Thyroid gland (tissue), 4 donors: ENCODE measurements around the gene LRRFIP1. TPM values are rescaled to one million over a fixed set of nuclear protein-coding genes. Genes with fewer than 3 reads are reported as not detected.

Experiments used
- DNase-seq, 2 donors: peaks; one replicate each; pipeline ENCODE4 v3.0.0-alpha.2; 2019
- H3K27ac ChIP-seq, 3 donors: fragments of 200-600 bp; sonication (generic); 1 replicate in 2 of 3; 2 replicates in 1 of 3; pipeline ENCODE4 v1.5.1; 2016 to 2019; ENCODE audit warnings: mild to moderate bottlenecking in 1 of 3, moderate library complexity in 1 of 3
- H3K27me3 ChIP-seq: fragments of 200-600 bp; sonication (generic); one replicate; pipeline ENCODE4 v1.5.1; 2019
- H3K36me3 ChIP-seq, 2 donors: fragments of 200-600 bp; sonication (generic); one replicate each; pipeline ENCODE4 v1.5.1; 2016 to 2019
- H3K4me1 ChIP-seq, 2 donors: fragments of 200-600 bp; sonication (generic); one replicate each; pipeline ENCODE4 v1.5.1; 2017 to 2019
- H3K4me3 ChIP-seq, 3 donors: fragments of 200-600 bp; sonication (generic); replicated peaks in 1 of 3; 1 replicate in 2 of 3; 2 replicates in 1 of 3; pipeline ENCODE4 v1.5.1; 2016; ENCODE audit warnings: mild to moderate bottlenecking in 1 of 3
- H3K9me3 ChIP-seq: fragments of 200-600 bp; sonication (generic); one replicate; pipeline ENCODE4 v1.5.1; 2017
- CTCF ChIP-seq, 6 experiments: fragments of 200-600 bp in 3 of 6; fragments of 450-650 bp in 3 of 6; sonication (generic) in 3 of 6; IDR thresholded peaks; one replicate each; pipeline ENCODE4 v1.5.1; 2016 to 2019; ENCODE audit warnings: antibody characterized with exemption in 6 of 6, mild to moderate bottlenecking in 2 of 6, inconsistent platforms in 1 of 6, moderate library complexity in 1 of 6
- POLR2A ChIP-seq, 2 donors: fragments of 450-650 bp; IDR thresholded peaks; one replicate each; pipeline ENCODE4 v1.6.1; 2017; ENCODE audit warnings: antibody characterized with exemption in 2 of 2, mild to moderate bottlenecking in 2 of 2, moderate library complexity in 1 of 2
- WGBS, 2 donors: methylation state at CpG; one replicate each; pipeline ENCODE4 v1.1.5; 2017; 5-methylcytosine and 5-hydroxymethylcytosine counted together
- intact Hi-C: fragments of 100-400 bp; cut with DNase I; formaldehyde crosslinking; loops from one replicate; pipeline ENCODE4 v1.15.1; 2023
- total RNA-seq, 4 donors: library from RNA; depleted of rRNA; stranded (reverse); fragments of >200 nt; gene quantifications; one replicate each; pipeline ENCODE4 v1.2.3, GENCODE V29; 2016

LRRFIP1 gene
- total RNA-seq, 4 donors from 2014 or later = 76.1 to 113 (median 96.6) TPM

GRCh38 chr2:237700512-237701032 lies 73.2 kb downstream of the LRRFIP1 start:
- H3K36me3 ChIP-seq = no peaks in the 10 kb centered on the region
- peaks cover 72 to 93% of the 10 kb centered on the region in 2 donors for H3K4me1 ChIP-seq
- intact Hi-C loops = no loop called here
- DNase-seq = no peak
- TF ChIP-seq POLR2A (IDR thresholded peaks at IDR 0.05) (no peak), CTCF (IDR thresholded peaks at IDR 0.05) (no peak)
- no peak overlapping the region for H3K4me3 ChIP-seq
- no peaks in the 10 kb centered on the region for H3K27me3 ChIP-seq
- 61 to 69% methylated on average over 11 to 13 of the region's 13 CpGs for WGBS, 2 donors
- no peaks in the 10 kb centered on the region for H3K9me3 ChIP-seq
- peak overlapping the region in 2 of 3 donors; percentile 66 to 72 for H3K27ac ChIP-seq

GRCh38 chr2:237701033-237701858 lies 73.9 kb downstream of the LRRFIP1 start:
- no peak for DNase-seq
- H3K4me3 ChIP-seq = no peak overlapping the region
- H3K4me1 ChIP-seq = peaks cover 66 to 88% of the 10 kb centered on the region in 2 donors
- 86 to 91% methylated on average over 14 to 17 of the region's 17 CpGs for WGBS, 2 donors
- TF ChIP-seq CTCF (IDR thresholded peaks at IDR 0.05) (no peak), POLR2A (IDR thresholded peaks at IDR 0.05) (no peak)
- peak overlapping the region in 2 of 3 donors; percentile 66 to 72 for H3K27ac ChIP-seq
- no peaks in the 10 kb centered on the region for H3K36me3 ChIP-seq
- intact Hi-C loops = no loop called here
- H3K9me3 ChIP-seq = no peaks in the 10 kb centered on the region
- no peaks in the 10 kb centered on the region for H3K27me3 ChIP-seq

DNA sequence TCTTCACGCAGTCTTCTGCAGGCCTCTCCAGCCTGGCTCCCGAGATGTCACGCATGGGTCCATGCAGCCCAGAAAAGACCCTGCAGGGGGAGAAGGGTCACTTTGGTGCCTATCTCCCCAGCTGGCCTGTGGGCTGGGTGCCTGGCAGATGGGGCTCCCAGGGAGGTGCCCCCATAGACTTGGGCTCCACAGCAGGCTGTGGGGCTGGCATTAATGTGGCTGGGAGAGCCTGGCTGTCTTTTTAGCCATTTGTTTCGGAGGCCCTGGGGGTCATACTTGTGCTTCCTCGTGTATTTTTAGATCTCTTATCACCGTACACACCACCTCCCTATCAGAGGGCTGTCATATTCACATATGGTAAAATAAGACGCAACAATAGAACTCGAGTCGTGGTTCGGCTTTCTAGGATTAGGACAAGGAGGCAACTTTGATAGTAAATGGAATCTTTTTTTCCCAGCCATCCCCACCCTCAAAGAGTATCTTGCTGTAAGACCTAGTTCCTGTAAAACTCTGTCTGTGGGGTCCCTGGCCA lies 74.5 kb downstream of the LRRFIP1 start:
- WGBS, 2 donors = 79 to 86% methylated on average over 9 to 10 of the region's 10 CpGs
- H3K4me3 ChIP-seq = no peak overlapping the region
- DNase-seq = no peak
- no peaks in the 10 kb centered on the region for H3K27me3 ChIP-seq
- H3K36me3 ChIP-seq = no peaks in the 10 kb centered on the region
- intact Hi-C loops = no loop called here
- peak overlapping the region; percentile 12 to 72 (median 66) for H3K27ac ChIP-seq
- TF ChIP-seq POLR2A (IDR thresholded peaks at IDR 0.05) (no peak), CTCF (IDR thresholded peaks at IDR 0.05) (no peak)
- no peaks in the 10 kb centered on the region for H3K9me3 ChIP-seq
- peaks cover 66 to 88% of the 10 kb centered on the region in 2 donors for H3K4me1 ChIP-seq

- Histone ChIP-seq H3K36me3 (no peaks in the 10 kb centered on the region), H3K4me3 (no peak overlapping the region), H3K27ac (peak overlapping the region; percentile 61 to 72 (median 66)), H3K4me1 (peaks cover 65 to 88% of the 10 kb centered on the region in 2 donors), H3K27me3 (no peaks in the 10 kb centered on the region), H3K9me3 (no peaks in the 10 kb centered on the region)
- intact Hi-C loops = no loop called here
- peak; percentile 67 to 69 for DNase-seq
- no peak for TF ChIP-seq CTCF (IDR thresholded peaks at IDR 0.05)
- no peak for TF ChIP-seq POLR2A (IDR thresholded peaks at IDR 0.05)
- 27 to 32% methylated on average over 17 of the region's 17 CpGs for WGBS, 2 donors
These were observed 75.3 kb downstream of the LRRFIP1 start for GRCh38 chr2:237702441-237703391.
